ENCODE data around the gene DCTPP1.

The DCTPP1 gene

GRCh38 chr16:30380803-30381208 lies 49.0 kb downstream of the DCTPP1 start:
- DNase-seq = no peak

DNA sequence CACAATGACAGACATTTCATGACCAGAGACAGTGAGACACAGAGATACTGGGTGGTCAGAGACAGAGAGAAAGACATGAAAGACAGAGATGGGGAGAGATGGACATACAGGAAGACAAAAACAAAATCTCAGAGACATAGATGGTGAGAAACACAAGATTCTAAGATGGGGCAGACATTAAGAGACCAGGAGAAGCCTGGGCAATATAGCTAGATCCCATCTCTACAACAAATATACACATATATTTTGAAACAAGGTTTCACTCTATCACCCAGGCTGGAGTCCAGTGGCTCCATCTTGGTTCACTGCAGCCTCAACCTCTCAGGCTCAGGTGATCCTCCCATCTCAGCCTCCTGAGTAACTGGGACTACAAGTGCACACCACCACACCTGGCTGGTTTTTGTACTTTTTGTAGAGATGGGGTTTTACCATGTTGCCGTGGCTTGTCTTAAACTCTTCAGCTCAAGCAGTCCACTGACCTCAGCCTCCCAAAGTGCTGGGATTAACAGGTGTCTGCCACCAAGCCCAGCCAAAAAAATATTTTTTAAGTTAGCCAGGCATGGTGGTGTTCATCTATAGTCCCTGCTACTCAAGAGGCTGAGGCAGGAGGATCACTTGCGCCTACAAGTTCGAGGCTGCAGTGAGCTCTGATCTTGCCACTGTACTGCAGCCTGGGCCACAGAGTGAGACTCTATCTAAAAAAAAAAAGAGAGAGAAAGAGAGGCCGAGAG lies 49.6 kb downstream of the DCTPP1 start:
- no peak for DNase-seq

DNA sequence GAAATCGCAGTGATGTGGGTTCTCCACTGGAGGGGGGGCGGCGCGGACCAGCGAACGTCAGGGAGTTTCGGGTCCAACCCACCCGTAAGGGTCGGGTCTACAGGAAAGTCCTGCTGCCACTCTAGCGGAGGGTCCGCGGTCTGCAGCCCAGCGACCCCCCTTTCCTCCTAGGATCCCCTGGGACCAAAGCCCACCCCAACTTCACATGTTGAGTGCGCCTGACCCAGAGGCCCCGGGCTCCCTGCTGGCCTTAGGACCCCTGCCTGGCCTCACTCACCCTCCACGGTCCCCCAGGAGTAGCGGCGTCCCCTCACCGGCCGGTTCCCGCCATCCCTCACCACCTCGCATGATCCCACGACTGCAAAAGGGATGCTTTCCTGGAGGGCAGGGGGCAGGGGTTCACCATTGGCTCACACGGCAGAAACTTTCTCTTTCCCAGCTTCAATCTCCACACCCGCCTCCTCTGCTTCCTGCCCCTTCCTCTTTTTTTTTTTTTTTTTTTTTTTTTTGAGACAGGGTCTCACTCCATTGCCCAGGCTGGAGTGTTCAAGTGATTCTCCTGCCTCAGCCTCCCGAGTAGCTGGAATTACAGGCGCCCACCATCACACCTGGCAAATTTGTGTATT lies 50.6 kb downstream of the DCTPP1 start:
- DNase-seq = peak; percentile 34

DNA sequence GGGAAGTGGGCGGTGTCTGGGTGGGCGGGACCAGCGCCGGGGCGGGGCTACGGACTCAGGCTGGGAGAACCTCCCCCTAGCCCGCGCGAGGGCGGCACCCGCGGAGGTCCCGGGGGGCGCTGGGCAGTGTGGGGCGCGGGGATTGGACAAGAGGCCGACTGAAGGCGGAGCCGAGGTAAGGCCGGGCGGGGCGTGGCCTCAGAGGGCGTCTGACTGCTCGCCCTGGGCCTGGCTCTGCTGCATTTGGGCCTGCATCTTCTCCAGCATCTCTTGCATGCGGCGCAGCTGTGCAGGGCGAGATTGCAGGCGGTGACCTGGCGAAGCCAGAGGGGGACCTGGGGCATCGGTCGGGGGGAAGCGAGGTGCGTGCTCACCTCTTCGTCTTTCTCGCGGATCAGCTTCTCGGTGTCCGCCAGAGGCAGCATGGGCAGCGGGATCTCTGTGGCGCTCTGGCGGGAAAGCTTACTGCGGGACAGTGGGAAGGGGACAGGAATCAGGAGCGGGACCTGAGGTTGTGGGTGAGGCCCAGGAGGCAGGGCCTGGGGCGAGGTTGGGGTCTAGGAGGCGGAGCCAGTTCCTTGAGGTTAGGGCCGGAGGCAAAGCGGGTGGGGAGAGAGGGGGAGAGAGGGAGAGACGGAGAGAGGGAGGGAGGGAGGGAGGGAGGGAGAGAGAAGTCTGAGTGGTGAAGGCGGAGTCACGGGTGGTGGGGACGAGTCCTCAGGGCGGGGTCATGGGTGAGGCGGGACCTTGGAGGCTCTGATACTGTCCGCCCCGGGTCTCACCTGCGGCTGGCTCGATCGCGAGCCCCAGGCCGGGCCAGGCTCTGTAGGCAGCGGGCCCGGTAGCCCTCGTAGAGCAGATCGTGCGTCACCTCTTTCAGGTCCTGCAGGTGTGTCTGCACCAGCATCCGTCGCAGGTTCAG lies 51.3 kb downstream of the DCTPP1 start:
- peak; percentile 99 for DNase-seq

- peak; percentile 94 for DNase-seq
Observed at GRCh38 chr16:30377812-30378235, 52.0 kb downstream of the DCTPP1 start.

DNA sequence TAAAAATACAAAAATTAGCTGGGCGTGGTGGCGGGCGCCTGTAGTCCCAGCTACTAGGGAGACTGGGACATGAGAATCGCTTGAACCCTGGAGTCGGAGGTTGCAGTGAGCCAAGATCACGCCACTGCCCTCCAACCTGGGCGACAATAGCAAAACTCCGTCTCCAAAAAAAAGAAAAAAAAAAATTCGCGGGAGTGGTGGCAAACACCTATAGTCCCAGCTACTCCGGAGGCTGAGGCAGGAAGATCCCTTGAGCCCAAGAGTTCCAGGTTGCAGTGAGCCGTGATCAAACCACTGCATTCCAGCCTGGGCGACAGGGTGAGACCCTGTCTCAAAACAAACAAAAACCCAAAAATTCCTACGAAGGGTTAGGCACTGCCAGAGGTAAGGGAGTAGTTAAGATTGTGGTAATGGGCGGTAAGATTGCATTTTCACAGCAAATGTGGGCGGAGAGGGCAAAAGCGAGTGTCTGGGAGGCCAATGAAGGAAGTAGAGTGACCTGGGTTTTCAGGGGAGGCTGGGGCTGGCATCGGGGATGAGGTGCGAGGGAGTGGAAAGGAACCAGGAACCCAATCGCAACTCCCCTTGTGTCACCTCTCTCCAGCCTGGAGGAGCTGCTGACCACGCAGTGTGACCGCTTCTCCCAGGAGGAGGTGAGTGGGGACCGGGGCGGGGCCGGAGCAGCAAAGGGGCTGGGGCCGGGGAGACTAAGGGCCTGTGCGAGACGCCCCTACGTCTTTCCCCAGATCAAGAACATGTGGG lies 52.6 kb downstream of the DCTPP1 start:
- DNase-seq = no peak

DNA sequence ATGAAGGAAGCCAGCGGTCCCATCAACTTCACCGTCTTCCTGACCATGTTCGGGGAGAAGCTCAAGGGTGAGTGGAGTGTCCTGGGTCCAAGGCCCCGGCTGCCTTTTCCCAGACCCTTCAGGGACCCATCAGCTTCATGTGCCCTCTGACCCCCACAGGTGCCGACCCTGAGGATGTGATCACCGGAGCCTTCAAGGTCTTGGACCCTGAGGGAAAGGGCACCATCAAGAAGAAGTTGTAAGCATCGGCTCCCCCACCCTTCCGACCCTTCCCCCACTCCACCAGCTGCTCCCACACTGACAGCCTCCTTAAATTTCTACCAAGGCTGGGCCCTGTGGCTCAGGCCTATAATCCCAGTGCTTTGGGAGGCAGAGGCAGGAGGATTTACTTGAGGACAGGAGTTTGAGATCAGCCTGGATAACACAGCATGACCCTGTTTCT lies 53.3 kb downstream of the DCTPP1 start:
- no peak for DNase-seq

DNA sequence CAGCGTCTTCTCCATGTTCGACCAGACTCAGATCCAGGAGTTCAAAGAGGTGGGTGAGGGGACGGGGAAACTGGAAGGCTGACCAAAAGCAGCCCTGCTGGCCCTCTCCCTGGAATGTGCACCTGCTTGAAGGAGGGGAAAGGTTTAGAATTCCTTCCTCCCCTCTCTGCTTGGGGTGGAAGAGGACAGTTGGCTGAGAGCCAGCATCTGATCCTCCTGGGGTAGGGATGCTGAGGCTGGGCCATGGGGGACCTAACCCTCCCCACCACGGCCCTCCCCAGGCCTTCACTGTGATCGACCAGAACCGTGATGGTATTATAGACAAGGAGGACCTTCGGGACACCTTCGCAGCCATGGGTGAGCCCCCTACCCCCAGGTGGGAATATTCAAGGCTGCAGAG lies 54.0 kb downstream of the DCTPP1 start:
- DNase-seq = no peak

DNA sequence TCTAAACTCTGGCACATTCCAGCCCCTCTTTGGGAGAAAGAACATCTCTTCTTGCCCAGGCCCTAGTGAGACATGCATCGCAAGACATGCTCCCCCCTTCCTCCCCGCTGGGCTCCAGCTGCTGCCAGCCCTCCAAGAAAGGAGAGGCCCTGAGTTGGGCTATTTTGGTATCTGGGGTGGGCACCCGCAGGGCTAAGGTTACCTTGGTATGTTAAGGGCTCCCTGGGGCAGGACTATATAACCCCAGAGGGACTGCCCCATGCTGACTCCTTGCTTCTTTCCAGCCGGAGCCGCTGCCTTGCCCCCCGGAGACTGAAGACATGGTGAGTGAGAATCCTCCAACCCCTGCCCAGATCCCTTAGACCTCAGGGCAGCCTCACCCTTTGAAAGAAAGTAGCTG lies 55.3 kb downstream of the DCTPP1 start, which contains the start of gene MYL11:
Gene MYL11 (plus strand): TSS at position 265 of the 400 bp plus-strand sequence. CDS start 56 bp downstream, at position 321.
- DNase-seq = no peak

Data from DMS53 (cell line).